D721Med (cell line): ENCODE results near the gene RASAL1.

Experiments
- DNase-seq: peaks from one replicate; pipeline ENCODE4 v3.0.0; 2011; ENCODE audit warnings: low spot score; ENCODE audit not compliant: insufficient read length
- FAIRE-seq: peaks from 2 replicates; lab custom pipeline; 2011; peaks lifted over from hg19 to GRCh38; lab: Jason Lieb, UNC
- CTCF ChIP-seq: IDR thresholded peaks from 2 replicates; pipeline ENCODE4 v1.5.1; 2012; ENCODE audit warnings: mild to moderate bottlenecking, control low read depth; ENCODE audit not compliant: insufficient read depth; ENCODE audit errors: missing control alignments

Gene RASAL1

GRCh38 chr12:113077859-113078255, 57.7 kb downstream of the RASAL1 start:
- no peak for FAIRE-seq
- no peak for TF ChIP-seq CTCF
- DNase-seq: no peak

GRCh38 chr12:113077057-113077858, 58.3 kb downstream of the RASAL1 start:
- TF ChIP-seq CTCF: no peak
- FAIRE-seq (no peak), DNase-seq (no peak)

GRCh38 chr12:113075137-113075683, 60.4 kb downstream of the RASAL1 start:
- DNase-seq: no peak
- TF ChIP-seq CTCF: no peak
- FAIRE-seq: no peak

GRCh38 chr12:113073586-113073985, 62.0 kb downstream of the RASAL1 start:
- TF ChIP-seq CTCF: no peak
- FAIRE-seq: no peak
- DNase-seq: no peak

- FAIRE-seq (no peak), DNase-seq (no peak)
- TF ChIP-seq CTCF: no peak
Observed at GRCh38 chr12:113072136-113072535, 63.4 kb downstream of the RASAL1 start.

GRCh38 chr12:113071135-113072112, 64.1 kb downstream of the RASAL1 start:
- DNase-seq (no peak), FAIRE-seq (no peak)
- TF ChIP-seq CTCF: no peak
